ENCODE data around the gene RNU1-3. TPM values are rescaled to one million over a fixed set of nuclear protein-coding genes. Genes with fewer than 3 reads are reported as not detected.
"Not testable (repeated sequence)": the region's sequence is repeated elsewhere in the genome, so short reads cannot be mapped to it uniquely, and the experiment has no call there.

The RNU1-3 gene
- total RNA-seq, 2 donors from 2014 or later = 1,100 to 1,278 TPM

DNA sequence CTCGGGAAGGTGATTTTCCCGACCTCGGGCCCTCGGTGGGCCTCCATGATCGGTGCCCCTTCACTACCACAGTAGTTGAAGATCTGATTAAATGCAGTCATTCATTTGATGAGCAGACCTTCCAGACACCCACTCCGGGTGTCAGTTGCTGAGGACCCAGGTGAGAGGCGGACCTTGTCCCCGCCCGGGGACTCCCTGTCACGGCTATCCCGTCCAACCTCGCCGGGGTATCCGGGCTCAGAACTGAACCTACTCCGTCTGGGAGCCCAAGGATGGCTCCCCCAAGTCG lies 22.6 kb downstream of the RNU1-3 start:
- Mint-ChIP-seq H3K27me3 (ENCODE audit: low read depth) (no peaks in the 10 kb centered on the region), H3K27ac (no peak overlapping the region), H3K4me1 (ENCODE audit: low read depth) (no peaks in the 10 kb centered on the region), H3K36me3 (ENCODE audit: insufficient read depth in 2 of 2) (no peaks in the 10 kb centered on the region), H3K4me3 (no peak overlapping the region), H3K9me3 (no peaks in the 10 kb centered on the region)
- DNase-seq (no peak), ATAC-seq (replicated peaks in 1 of 2) (peak; percentile 51 to 53)

DNA sequence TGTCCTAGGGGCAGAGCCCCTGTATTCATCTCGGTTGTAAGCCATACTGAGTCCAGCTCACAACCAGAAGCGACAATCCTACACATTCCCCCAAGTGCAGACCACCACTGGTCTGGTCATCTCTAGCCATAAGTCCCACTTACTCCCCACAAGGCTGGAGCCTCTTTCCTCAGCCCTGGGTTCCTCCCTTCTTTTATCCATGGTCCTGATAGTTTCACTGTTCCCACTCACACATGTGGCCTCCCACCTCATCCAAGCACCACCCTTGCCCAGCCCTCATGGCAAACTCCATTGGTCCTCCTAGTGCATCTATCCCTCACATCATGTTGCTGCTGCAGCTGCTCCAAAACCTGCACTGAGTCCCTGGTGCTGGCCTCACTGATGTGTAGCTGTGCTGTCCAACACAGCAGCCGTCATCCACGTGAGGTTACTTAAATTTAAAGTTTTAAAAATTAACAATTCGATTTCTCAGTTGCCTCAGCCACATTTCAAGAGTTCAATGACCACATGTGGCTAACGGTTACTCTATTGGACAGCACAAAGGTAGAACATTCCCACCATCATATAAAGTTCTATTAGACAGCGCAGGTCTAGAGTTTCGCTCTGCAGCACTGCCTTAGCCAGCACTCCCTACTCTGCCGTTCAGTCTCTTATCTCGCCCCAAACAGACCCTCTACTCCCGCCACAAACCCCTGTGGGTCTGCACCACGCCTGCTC lies 23.1 kb downstream of the RNU1-3 start:
- ATAC-seq (replicated peaks in 1 of 2) = peak; percentile 6 to 8
- H3K4me3 Mint-ChIP-seq = not testable (repeated sequence)

DNA sequence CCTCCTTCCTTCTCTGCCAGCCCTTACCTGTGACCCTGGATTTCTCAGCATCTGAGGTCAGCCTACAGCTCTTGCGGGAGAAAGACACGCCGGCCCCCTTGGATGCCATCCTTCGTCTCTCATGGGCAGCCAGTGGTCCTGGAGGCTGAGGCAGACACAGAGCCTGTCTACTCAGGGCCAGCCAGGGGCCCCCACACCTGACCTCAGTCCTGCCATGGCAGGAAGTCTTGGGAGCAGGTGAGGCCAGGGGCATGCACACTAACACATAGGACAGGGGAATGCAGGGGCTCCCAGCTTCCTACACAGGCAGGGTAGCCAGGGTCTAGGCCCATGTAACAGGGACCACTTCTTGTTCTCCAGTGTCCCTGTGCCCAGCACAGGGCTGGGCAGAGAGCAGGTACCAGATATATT lies 23.7 kb downstream of the RNU1-3 start:
- H3K27ac Mint-ChIP-seq; H3K27me3 Mint-ChIP-seq (ENCODE audit: low read depth); H3K4me1 Mint-ChIP-seq (ENCODE audit: low read depth); H3K4me3 Mint-ChIP-seq; H3K36me3 Mint-ChIP-seq (ENCODE audit: insufficient read depth in 2 of 2); H3K9me3 Mint-ChIP-seq; ATAC-seq (replicated peaks in 1 of 2): not testable (repeated sequence)
- peak; percentile 8 to 12 for DNase-seq

More for the DNA sequence above, 23.1 kb downstream of the RNU1-3 start:
- not testable (repeated sequence) for H3K36me3 Mint-ChIP-seq (ENCODE audit: insufficient read depth in 2 of 2); H3K27me3 Mint-ChIP-seq (ENCODE audit: low read depth); H3K4me1 Mint-ChIP-seq (ENCODE audit: low read depth); H3K27ac Mint-ChIP-seq; H3K9me3 Mint-ChIP-seq
- peak; percentile 3 to 28 for DNase-seq

DNA sequence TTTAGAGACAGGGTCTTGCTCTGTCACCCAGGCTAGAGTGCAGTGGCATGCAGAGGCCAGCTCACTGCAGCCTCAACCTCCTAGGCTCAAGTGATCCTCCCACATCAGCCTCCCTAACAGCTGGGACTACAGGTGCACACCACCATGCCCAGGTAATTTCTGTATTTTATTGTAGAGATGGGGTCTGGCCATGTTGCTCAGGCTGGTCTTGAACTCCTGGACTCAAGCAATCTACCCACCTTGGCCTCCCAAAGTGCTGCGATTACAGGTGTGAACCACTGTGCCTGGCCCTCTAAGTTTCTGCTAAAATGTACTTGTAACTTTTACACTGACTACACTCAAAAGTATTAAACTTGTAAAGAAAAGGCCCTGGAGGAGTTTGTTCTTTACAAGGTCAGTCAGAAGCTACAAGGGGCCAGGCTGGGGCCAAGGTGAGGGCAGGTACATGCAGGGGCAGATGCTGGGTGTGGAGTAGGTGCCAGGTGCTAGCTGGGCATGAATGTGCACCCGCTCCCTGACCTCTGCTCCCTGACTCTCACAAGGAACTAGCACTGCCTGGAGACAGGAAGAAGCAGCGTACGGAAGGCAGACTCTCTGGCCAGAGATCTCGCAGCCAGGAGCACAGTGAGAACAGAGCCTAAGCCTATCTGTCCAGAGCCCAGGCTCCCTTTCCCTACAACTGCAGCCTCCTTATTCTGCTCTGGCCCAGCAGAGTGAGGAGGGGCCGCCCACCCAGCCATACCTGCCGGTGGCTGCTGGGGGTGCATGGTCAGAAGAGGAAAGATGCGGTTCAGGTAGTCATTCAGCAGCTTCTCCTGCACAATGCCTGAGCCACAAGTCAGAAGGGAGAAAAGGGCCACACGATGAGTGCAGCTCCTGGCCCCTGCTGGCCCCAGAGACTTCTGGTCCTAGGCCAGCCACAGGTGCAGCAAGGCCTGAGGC lies 24.5 kb downstream of the RNU1-3 start:
- H3K9me3 Mint-ChIP-seq; H3K36me3 Mint-ChIP-seq (ENCODE audit: insufficient read depth in 2 of 2); H3K27me3 Mint-ChIP-seq (ENCODE audit: low read depth); H3K4me3 Mint-ChIP-seq; H3K4me1 Mint-ChIP-seq (ENCODE audit: low read depth); ATAC-seq (replicated peaks in 1 of 2): not testable (repeated sequence)
- peak overlapping the region; percentile 47 for H3K27ac Mint-ChIP-seq
- peak; percentile 3 to 9 for DNase-seq

DNA sequence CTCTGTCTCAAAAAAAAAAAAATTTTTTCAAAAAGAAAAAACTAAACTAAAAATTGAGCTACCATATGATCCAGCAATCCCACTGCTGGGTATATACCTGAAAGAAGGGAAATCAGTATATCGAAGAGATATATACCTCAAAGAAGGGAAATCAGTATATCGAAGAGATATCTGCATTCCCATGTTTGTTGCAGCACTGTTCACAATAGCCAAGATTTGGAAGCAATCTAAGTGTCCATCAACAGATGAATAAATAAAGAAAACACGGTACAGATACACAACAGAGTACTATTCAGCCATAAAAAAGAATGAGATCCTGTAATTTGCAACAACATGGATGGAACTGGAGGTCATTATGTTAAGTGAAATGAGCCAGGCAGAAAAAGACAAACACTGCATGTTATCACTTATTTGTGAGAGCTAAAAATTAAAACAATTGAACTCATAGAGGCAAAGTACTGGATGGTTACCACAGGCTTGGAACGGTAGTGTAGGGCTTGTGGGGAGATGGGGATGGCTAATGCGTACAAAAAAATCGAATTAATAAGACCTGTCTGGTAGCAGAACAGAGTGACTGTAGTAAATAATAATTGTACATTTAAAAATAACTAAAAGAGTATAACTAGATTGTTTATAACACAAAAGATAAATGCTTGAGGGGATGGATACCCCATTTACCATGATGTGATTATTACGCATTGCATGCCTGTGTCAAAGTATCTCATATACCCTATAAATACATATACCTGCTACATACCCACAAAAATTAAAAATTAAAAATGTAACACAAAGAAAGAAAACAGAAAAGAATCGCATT lies 25.4 kb downstream of the RNU1-3 start:
- not testable (repeated sequence) for H3K4me1 Mint-ChIP-seq (ENCODE audit: low read depth); H3K36me3 Mint-ChIP-seq (ENCODE audit: insufficient read depth in 2 of 2); H3K9me3 Mint-ChIP-seq; H3K27me3 Mint-ChIP-seq (ENCODE audit: low read depth); H3K4me3 Mint-ChIP-seq; H3K27ac Mint-ChIP-seq; ATAC-seq (replicated peaks in 1 of 2)
- DNase-seq = peak in 1 of 2 donors; percentile 1

DNA sequence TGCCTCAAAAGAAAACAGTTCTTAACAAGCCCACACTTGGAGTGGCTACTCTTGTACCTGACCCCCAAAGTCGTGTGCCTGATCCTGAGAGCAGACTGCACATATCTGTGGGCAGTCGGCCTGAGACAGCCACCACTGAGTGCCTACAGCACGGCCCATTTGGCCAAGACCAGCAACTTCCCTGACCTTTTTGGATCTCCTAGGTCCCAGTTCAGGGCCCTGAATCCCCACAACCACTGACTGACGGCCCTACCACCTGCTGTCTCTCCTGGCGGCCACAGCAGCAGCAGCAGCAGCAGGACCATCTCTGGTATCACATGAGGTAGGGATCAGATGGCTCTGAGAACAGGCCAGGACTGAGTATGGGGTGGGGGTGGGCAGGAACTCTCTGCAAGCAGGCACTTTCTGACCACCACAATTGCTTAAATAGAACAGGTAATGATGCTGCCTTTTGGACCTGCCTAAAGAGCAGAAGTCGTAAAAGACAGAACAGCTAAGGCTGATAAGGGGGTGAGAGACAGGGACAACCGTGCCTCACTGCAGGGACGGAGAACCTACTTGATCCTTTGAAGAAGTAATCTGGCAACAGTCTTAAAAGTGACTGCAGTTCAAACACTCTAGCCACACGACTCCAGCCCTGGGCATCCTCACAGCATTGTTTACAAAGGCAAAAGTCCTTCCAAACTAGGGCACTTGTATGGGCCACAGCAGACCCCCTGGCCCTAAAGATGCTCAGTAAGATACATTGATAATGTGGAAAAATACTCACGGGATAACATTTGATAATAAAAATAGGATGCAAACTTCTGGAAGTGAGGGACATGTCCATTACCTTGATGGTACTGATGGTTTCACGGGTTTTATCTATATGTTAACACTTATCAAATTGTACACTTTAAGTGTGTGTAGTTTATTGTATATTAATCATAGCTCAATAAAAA lies 27.4 kb downstream of the RNU1-3 start:
- not testable (repeated sequence) for H3K27me3 Mint-ChIP-seq (ENCODE audit: low read depth); H3K27ac Mint-ChIP-seq; H3K36me3 Mint-ChIP-seq (ENCODE audit: insufficient read depth in 2 of 2); H3K4me1 Mint-ChIP-seq (ENCODE audit: low read depth); ATAC-seq (replicated peaks in 1 of 2); H3K4me3 Mint-ChIP-seq; H3K9me3 Mint-ChIP-seq
- peak; percentile 0 to 10 for DNase-seq

DNA sequence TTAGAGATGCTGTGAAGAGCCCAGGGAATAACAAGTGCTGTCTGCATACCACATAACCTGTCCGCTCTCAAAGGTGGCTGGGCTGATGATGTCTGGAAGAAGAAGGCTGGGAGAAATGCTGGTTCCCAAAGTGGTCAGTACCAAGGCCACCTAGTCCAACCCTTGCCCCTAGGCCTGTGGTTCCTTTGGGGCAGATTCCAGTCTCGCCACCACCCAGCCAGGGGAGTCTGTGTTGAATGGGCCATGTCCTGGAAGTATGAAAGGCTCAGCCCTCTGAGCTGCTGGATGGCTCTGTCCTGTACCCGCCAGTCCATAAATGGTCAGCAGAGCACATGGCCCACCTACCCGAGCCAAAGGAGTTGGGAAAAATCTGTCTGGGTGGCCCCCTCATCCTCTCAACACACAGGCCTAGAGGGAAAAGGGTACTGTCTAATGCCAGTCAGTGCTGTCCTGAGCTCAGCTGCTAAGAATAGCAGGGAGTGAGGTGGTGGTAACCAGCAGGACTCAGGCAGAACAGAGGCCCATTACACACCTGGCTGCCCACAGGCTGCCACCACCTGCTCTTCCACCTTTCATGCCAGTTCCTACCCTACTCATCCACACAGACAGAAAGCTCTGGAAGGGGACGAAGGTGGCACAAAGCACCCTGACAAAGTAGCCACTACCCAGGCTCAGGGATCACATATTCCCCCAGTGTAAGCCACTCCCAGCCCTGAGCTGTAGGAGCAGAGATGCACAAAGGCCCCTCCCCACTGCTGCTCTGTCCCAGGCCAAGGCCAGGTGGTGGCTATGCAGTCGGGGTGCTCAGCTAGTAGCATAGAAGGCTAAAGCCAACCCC lies 28.6 kb downstream of the RNU1-3 start:
- peak; percentile 10 to 12 for ATAC-seq (replicated peaks in 1 of 2)
- DNase-seq; H3K4me3 Mint-ChIP-seq; H3K9me3 Mint-ChIP-seq; H3K36me3 Mint-ChIP-seq (ENCODE audit: insufficient read depth in 2 of 2); H3K27ac Mint-ChIP-seq; H3K4me1 Mint-ChIP-seq (ENCODE audit: low read depth); H3K27me3 Mint-ChIP-seq (ENCODE audit: low read depth): not testable (repeated sequence)

DNA sequence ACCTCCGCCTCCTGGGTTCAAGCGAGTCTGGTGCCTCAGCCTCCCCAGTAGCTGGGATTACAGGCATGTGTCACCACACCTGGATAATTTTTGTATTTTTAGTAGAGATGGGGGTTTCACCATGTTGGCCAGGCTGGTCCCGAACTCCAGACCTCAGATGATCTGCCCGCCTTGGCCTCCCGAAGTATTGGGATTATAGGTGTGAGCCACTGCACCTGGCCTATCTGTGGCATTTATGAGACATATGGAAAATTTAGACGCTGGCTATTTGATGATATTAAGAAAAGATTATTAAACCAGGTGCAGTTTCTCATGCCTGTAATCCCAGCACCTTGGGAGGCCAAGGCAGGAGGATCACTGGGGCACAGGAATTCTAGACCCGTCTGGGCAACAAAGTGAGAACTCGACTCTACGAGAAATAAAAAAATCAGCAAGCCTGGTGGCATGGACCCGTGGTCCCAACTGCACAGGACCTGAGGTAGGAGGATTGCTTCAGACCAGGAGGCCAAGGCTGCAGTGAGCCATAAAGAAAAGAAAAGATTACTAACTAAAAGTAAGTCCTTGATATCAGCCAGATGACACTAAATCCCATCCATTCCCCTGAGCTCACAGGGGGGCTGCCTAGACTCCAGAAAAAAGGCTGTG lies 30.1 kb downstream of the RNU1-3 start:
- H3K4me1 Mint-ChIP-seq (ENCODE audit: low read depth); H3K27ac Mint-ChIP-seq; H3K27me3 Mint-ChIP-seq (ENCODE audit: low read depth); H3K4me3 Mint-ChIP-seq; H3K36me3 Mint-ChIP-seq (ENCODE audit: insufficient read depth in 2 of 2); H3K9me3 Mint-ChIP-seq; ATAC-seq (replicated peaks in 1 of 2); DNase-seq: not testable (repeated sequence)

DNA sequence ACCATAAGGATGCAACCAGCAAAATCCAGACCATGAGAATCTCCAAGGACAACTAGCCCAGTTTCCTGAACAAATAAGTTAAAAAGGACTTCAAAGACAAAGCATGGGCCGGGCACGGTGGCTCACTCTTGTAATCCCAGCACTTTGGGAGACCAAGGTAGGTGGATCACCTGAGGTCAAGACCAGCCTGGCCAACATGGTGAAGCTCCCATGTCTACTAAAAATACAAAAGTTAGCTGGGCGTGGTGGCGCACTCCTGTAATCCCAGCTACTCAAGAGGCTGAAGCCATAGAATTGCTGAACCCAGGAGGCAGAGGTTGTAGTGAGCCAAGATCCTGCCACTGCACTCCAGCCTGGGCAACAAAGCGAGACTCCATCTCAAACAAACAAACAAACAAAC lies 30.8 kb downstream of the RNU1-3 start:
- H3K27me3 Mint-ChIP-seq (ENCODE audit: low read depth); DNase-seq; ATAC-seq (replicated peaks in 1 of 2); H3K36me3 Mint-ChIP-seq (ENCODE audit: insufficient read depth in 2 of 2); H3K4me1 Mint-ChIP-seq (ENCODE audit: low read depth); H3K27ac Mint-ChIP-seq; H3K4me3 Mint-ChIP-seq; H3K9me3 Mint-ChIP-seq: not testable (repeated sequence)

DNA sequence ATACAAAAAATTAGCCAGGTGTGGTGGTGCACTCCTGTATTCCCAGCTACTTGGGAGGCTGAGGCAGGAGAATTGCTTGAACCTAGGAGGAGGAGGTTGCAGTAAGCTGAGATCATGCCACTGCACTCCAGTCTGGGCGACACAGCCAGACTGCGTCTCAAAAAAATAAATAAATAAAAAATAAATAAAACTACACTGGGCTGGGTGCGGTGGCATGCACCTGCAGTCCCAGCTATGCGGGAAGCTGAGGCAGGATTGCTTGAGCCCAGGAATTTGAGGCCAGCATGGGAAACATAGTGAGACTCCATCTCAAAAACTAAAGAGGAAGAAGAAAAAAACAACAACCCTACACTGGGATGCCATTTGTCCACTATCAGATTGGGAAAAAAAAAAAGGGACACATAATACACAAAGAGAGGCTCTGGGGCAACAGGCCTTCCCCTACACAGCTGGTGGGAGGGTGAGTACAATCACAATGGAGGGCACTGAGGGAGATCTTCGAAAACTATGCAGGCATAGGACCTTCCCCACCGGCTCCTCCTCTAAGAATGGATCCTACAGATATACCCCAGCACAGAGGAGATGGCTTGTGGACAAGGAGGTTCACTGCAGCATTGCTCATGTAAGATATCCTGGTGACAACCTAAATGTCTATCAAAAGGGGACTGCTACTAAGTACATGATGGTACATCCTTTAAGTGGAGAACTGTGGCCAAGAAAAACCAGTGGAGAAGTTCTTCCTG lies 33.0 kb downstream of the RNU1-3 start:
- not testable (repeated sequence) for H3K36me3 Mint-ChIP-seq (ENCODE audit: insufficient read depth in 2 of 2); DNase-seq; H3K27ac Mint-ChIP-seq; H3K4me1 Mint-ChIP-seq (ENCODE audit: low read depth); H3K9me3 Mint-ChIP-seq; ATAC-seq (replicated peaks in 1 of 2); H3K4me3 Mint-ChIP-seq; H3K27me3 Mint-ChIP-seq (ENCODE audit: low read depth)

Measured in activated T-cell treated with anti-CD3 and anti-CD28 coated beads, Interleukin-2, amount 50 U/mL, for 72 hours (primary cell).